Heart left ventricle (tissue), 16 donors: ENCODE measurements around the gene AJM1. TPM values are rescaled to one million over a fixed set of nuclear protein-coding genes. Genes with fewer than 3 reads are reported as not detected.
A peak's percentile ranks its signal among the peaks of the same experiment; 100 is the strongest.

Experiments
- ATAC-seq, 4 donors: fragments of 200-7000 bp; cut with Tn5 transposase; one replicate each; pipeline ENCODE4 v1.9.1; 2020 to 2022; ENCODE audit warnings: moderate library complexity in 4 of 4, mild to moderate bottlenecking in 3 of 4, moderate number of reproducible peaks in 1 of 4
- DNase-seq, 5 donors: peaks; one replicate each; pipeline ENCODE4 v3.0.0-alpha.2; 2020
- H3K27ac ChIP-seq, 12 donors: fragments of 200-600 bp; sonication (generic) in 4 of 12; one replicate each; pipeline versions ENCODE4 v1.5.0 to v1.8.0; 2016 to 2022; ENCODE audit warnings: mild to moderate bottlenecking in 2 of 12
- H3K27me3 ChIP-seq, 9 donors: fragments of 200-600 bp; sonication (generic) in 2 of 9; one replicate each; pipeline versions ENCODE4 v1.5.1 to v1.8.0; 2016 to 2022; ENCODE audit warnings: mild to moderate bottlenecking in 3 of 9
- H3K36me3 ChIP-seq, 9 donors: fragments of 200-600 bp; sonication (generic) in 2 of 9; one replicate each; pipeline versions ENCODE4 v1.5.0 to v1.8.0; 2018 to 2022; ENCODE audit warnings: mild to moderate bottlenecking in 2 of 9
- H3K4me1 ChIP-seq, 12 donors: fragments of 200-600 bp; sonication (generic) in 4 of 12; one replicate each; pipeline versions ENCODE4 v1.5.0 to v1.8.0; 2016 to 2022; ENCODE audit warnings: mild to moderate bottlenecking in 3 of 12
- H3K4me3 ChIP-seq, 12 donors: fragments of 200-600 bp; sonication (generic) in 4 of 12; one replicate each; pipeline versions ENCODE4 v1.5.0 to v1.8.0; 2017 to 2022; ENCODE audit warnings: mild to moderate bottlenecking in 9 of 12, moderate library complexity in 4 of 12
- H3K9me3 ChIP-seq, 12 donors: fragments of 200-600 bp; sonication (generic) in 4 of 12; one replicate each; pipeline versions ENCODE4 v1.5.0 to v1.8.0; 2016 to 2022; ENCODE audit warnings: mild to moderate bottlenecking in 1 of 12
- CTCF ChIP-seq, 12 donors: fragments of 200-600 bp; sonication (generic) in 4 of 12; IDR thresholded peaks; one replicate each; pipeline versions ENCODE4 v1.5.0 to v1.8.0; 2018 to 2022; ENCODE audit warnings: antibody characterized with exemption in 12 of 12, mild to moderate bottlenecking in 5 of 12
- POLR2A ChIP-seq, 2 donors: fragments of 450-650 bp; IDR thresholded peaks; one replicate each; pipeline ENCODE4 v1.6.1; 2017; ENCODE audit warnings: antibody characterized with exemption in 2 of 2, mild to moderate bottlenecking in 2 of 2, moderate library complexity in 2 of 2
- WGBS, 4 donors: extraction: QIAGEN DNeasy Blood & Tissue Kit in 2 of 4; methylation state at CpG; one replicate each; pipeline versions ENCODE4 v1.1.5 to v1.1.7; 2013 to 2018; 5-methylcytosine and 5-hydroxymethylcytosine counted together
- intact Hi-C, 10 donors: fragments of 100-400 bp; cut with DNase I; formaldehyde crosslinking; loops; one replicate each; pipeline versions ENCODE4 v1.11.1 to v1.14.2; 2022
- polyA plus RNA-seq, 2 donors: library from polyadenylated mRNA; stranded (reverse); fragments of 200-250 nt; gene quantifications; one replicate each; pipeline ENCODE4 v1.2.3, GENCODE V29; 2013
- total RNA-seq, 9 donors: library from RNA; depleted of rRNA in 2 of 9; stranded (reverse); fragments of >200 nt in 2 of 9; fragmentation: NEBNext Ultra II Directional in 3 of 9; extraction: Animal tissue kit (Norgen Biotek cat#: 25700) in 3 of 9; gene quantifications; one replicate each; pipeline versions ENCODE4 v1.1.0 to v1.2.4, GENCODE V29; 2016 to 2023
- donor health status: ischemic (EF 13 %, LVEDD 7.1; RV severe dilation, severe dysfunction).
- donor health status: healthy with polysubstance abuse.
- donor health status: DM: no; HTN: yes; CAD: no.
- donor health status: DM: no; HTN: no; CAD: no.
- donor health status: ischemic (EF 25% LVEDD 6.9; RV normal size, moderate dysfunction).
- donor health status: ischemic (EF 25% LVEDD 5.7; RV mildly dilated, moderate dysfunction).
- donor health status: healthy.
- donor health status: DM: yes; HTN: yes; CAD: no.
- donor health status: ischemic (EF 35%, LVEDD 5.7; RV mildly dilated, moderate dysfunction).
- donor health status: nonischemic (EF 11% LVEDD 7.7; RV severe dilation, severe dysfunction).
- donor health status: DM: yes; HTN: yes; CAD: no.
- donor health status: PGD.
- donor health status: ischemic (EF 29% LVEDD 5.4; RV normal size, mild dysfunction).
- donor health status: nonischemic (EF 23%, LVEDD 6.1; RV moderate dilation, normal function).

Gene AJM1
- total and polyA plus RNA-seq, 11 donors = 2.6 to 7.0 (median 5.5) TPM

- intact Hi-C loops = loop anchor here in 9 of 10 donors (5.0 to 10.0 kb wide), 6 partner anchors 52 to 191 kb away; partner anchors contain the start of genes TMEM141 (in 6 of the 9), FBXW5 (in 3 of the 9), CCDC183 (in 2 of the 9) and FUT7 (in 2 of the 9)
- Histone ChIP-seq H3K36me3 (peaks cover 0 to 15% (median 9%) of the 10 kb centered on the region in 9 donors), H3K27ac (peak overlapping the region in 5 of 12 donors; percentile 92 to 97 (median 95)), H3K4me3 (peak overlapping the region in 11 of 12 donors; percentile 7 to 93 (median 85)), H3K4me1 (peaks cover 14 to 80% (median 50%) of the 10 kb centered on the region in 12 donors), H3K9me3 (no peaks in the 10 kb centered on the region), H3K27me3 (peaks cover 0 to 44% (median 19%) of the 10 kb centered on the region in 9 donors)
- TF ChIP-seq CTCF (IDR thresholded peaks at IDR 0.05) (no peak), POLR2A (IDR thresholded peaks at IDR 0.05) (no peak)
- no peak for DNase-seq
- WGBS, 4 donors = 8 to 21% (median 14%) methylated on average over 18 to 98 of the region's 98 CpGs
- ATAC-seq = no peak
These were observed 4.3 kb downstream of the AJM1 start for GRCh38 chr9:136846376-136847087.

GRCh38 chr9:136847088-136847825 is 5.0 kb downstream of the AJM1 start:
- Histone ChIP-seq H3K9me3 (no peaks in the 10 kb centered on the region), H3K36me3 (peaks cover 0 to 15% (median 9%) of the 10 kb centered on the region in 9 donors), H3K27me3 (peaks cover 0 to 44% (median 19%) of the 10 kb centered on the region in 9 donors), H3K4me1 (peaks cover 14 to 80% (median 45%) of the 10 kb centered on the region in 12 donors), H3K27ac (peak overlapping the region in 11 of 12 donors; percentile 85 to 97 (median 92)), H3K4me3 (peak overlapping the region; percentile 63 to 93 (median 84))
- peak; percentile 3 to 25 (median 12) for ATAC-seq
- intact Hi-C loops = loop anchor here in 9 of 10 donors (5.0 to 10.0 kb wide), 6 partner anchors 52 to 190 kb away; partner anchors contain the start of genes TMEM141 (in 6 of the 9), FBXW5 (in 3 of the 9), CCDC183 (in 2 of the 9) and FUT7 (in 2 of the 9)
- TF ChIP-seq CTCF (IDR thresholded peaks at IDR 0.05) = no peak
- no peak for TF ChIP-seq POLR2A (IDR thresholded peaks at IDR 0.05)
- peak; percentile 68 to 88 (median 79) for DNase-seq
- WGBS, 4 donors = 2 to 4% (median 3%) methylated on average over 25 to 75 of the region's 75 CpGs

GRCh38 chr9:136847826-136848392 is 5.6 kb downstream of the AJM1 start:
- peak; percentile 88 to 97 (median 94) for DNase-seq
- intact Hi-C loops = loop anchor here in 9 of 10 donors (2.0 to 10.0 kb wide), 10 partner anchors 19 to 189 kb away; partner anchors contain the start of genes TMEM141 (in 6 of the 9), FBXW5 (in 5 of the 9), C8G (in 2 of the 9) and CCDC183 (in 2 of the 9)
- WGBS, 4 donors = 0 to 2% (median 1%) methylated on average over 26 to 48 of the region's 48 CpGs
- peak overlapping the region; percentile 59 to 97 (median 92) for H3K27ac ChIP-seq
- TF ChIP-seq CTCF (IDR thresholded peaks at IDR 0.05) = no peak
- peak; percentile 55 to 84 for TF ChIP-seq POLR2A (IDR thresholded peaks at IDR 0.05)
- peaks cover 0 to 15% (median 9%) of the 10 kb centered on the region in 9 donors for H3K36me3 ChIP-seq
- no peaks in the 10 kb centered on the region for H3K9me3 ChIP-seq
- peak in 3 of 4 donors; percentile 38 to 60 (median 56) for ATAC-seq
- H3K4me1 ChIP-seq = peaks cover 14 to 75% (median 40%) of the 10 kb centered on the region in 12 donors
- H3K4me3 ChIP-seq = peak overlapping the region; percentile 63 to 93 (median 84)
- peaks cover 0 to 42% (median 19%) of the 10 kb centered on the region in 9 donors for H3K27me3 ChIP-seq
